Medulla oblongata (tissue), 1 donor: Measurements from ENCODE around the gene OSBP2.
"Not testable (repeated sequence)": the region's sequence is repeated elsewhere in the genome, so short reads cannot be mapped to it uniquely, and the experiment has no call there.

Experiments used
- DNase-seq: peaks from one replicate; pipeline ENCODE4 v3.0.0-alpha.2; 2015; ENCODE audit errors: extremely low spot score

Gene OSBP2

DNA sequence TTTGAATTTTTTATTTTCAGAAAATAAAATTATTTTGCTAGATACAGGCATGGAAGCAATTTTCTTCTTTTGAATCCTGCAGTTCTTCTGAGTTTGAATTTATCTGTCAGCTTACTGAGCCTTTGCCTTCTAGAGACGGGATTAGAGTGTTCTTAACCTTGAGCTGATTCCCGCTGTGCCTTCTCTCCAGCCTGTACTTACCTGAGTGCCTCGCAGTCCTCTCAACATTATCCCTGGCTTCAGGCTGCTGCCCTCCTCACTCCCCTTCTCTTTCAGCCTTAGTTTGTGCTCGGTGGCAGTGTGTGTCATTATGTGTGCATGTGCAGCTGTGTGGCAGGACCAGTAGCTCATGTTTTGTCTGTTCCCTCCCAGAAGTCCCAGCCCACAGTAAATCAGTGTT is 24.3 kb downstream of the OSBP2 start:
- DNase-seq, result no peak

DNA sequence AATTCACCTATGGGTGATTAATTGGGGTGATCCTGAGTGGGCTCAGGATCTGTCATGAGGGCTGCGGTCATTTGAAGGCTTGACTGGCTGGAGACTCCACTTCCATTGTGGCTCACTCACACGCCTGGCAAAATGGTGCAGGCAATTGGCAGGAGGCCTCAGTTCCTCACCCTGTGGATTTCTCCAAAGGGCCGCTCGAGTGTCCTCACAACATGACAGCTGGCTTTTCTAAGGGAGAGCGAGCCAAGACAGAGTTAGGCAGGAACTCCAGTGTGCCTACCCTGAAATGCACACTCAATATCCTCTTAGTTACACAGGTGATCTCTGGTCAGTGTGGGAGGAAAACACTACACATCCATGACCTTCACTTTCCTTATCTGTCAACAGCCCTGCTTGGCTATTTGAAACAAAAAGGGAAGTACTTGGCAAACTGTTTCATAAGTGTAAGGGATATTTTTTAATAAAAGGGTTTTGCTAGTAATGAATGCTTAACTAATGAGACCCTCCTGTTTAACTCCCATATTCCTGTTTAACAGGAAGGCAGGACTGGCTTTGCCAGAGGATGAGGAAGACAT is 25.7 kb downstream of the OSBP2 start:
- no peak for DNase-seq

DNA sequence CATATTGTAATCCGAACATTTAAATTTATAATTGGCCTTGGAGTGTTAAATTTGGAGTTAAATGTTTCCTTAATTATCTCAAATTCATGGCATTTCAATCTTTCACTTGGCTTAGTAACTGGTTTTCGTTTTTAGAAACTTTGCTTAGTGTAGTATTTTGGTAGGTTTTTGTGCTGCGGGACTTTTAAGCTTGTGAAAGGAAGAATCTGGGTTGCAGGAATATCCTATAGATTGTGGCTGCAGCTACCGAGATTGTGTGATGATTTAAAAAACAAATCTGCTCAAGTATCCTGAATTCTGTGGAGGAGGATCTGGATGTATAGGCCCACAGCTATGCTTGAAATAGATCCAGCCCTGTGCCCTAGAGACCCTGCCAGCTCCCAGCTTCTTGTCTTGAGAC is 27.1 kb downstream of the OSBP2 start:
- DNase-seq, result no peak

DNA sequence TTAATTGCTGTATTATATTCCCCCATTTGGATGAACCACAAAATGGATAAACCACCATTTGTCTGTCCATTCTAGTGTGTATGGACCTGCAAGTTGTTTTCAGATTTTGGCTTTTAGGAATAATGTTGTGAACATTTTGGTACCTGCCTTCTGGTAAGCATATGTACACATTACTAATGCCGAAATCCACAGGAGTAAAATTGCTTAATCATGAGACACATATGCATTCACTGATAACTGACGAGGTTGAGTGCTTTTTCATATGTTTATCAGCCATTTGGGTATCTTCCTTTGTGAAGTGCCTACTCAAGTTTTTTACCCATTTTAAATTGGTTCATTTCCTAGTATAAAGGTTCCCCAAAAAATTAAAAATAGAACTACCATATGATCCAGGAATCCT is 34.2 kb downstream of the OSBP2 start:
- DNase-seq, result no peak

DNA sequence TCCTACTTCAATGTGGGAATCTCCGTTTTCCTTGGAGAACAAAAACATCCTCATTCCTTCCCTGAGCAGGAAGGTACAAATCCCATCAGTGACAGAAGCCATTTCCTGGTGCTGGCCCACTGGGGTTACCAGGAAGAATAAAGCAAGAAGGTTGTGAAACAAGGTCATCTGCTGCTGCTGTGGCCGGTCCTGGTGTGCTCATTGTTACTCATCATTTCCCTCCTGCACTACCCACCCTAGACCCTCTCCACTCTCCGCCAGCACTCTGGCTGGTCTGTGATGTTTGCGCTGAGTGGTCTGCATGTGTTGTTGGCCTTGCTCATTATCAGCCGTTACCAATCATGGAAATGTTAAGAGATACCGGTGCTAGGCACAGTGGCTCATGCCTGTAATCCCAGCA is 37.0 kb downstream of the OSBP2 start:
- no peak for DNase-seq

DNA sequence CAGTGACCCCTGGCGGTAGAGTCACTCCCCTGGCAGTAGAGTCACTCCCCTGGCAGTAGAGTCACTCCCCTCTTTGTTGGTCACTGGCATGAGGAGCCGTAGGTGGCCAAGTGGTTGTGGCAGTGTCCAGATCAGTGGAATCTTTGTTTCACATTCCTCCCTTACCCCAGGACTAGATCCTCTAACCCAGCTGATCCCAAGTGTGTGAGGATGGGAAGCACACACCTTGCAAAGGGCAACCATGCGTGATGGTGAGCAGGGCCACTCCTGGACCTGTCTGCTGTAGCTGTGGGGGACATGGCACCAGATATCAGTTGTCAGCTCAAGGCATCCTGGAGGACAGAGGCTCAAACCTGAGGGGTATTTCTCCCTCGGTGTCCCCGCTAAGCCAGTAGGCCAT is 37.8 kb downstream of the OSBP2 start:
- no peak for DNase-seq

DNA sequence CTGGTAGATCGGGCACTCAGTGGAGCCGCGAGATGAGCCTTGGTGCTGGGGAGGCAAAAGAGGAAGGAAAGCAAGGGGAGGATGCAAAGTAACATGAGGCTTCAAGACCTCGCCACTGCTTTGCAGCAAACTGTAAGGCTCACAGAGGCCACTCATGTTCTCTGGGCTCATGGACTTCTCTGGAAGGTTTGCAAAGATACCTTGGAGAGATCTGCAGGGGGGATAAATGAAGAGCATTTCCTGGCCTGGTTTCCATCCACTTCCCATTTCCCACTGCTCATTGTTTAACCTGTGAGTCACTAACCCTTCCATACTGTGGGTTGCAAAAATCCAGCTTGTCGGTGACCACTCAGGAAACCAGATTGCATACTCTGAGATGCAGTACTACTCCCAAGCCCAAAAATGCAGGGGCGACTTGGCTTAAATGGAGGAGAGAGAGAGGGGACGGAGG is 38.5 kb downstream of the OSBP2 start:
- DNase-seq, result no peak

DNA sequence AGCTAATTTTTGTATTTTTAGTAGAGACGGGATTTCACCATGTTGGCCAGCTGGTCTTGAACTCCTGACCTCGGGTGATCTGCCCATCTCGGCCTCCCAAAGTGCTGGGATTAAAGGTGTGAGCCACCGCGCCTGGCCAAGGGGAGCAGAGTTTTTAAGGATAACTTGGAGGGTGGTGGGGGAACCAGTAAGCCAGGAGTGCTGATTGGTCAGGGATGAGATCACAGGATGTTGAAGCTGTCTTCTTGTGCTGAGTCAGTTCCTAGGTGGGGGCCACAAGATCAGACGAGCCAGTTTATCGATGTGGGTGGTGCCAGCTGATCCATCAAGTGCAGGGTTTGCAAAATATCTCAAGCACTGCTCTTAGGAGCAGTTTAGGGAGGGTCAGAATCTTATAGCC is 45.3 kb downstream of the OSBP2 start:
- not testable (repeated sequence) for DNase-seq

DNA sequence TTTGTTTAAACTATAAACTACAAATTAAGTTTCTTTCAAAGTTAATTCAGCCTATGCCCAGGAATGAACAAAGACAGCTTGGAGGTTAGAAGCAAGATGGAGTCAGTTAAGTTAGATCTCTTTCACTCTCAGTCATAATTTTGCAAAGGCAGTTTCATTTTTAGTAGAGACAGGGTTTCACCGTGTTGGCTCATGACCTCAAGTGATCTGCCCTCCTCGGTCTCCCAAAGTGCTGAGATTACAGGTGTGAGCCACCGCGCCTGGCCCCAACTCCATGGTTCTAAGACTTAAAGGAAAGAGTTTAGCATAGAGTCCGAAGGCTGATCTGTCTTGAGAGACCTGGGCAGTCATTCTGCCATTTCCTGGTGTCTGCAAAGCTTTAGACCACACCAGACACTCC is 45.8 kb downstream of the OSBP2 start:
- not testable (repeated sequence) for DNase-seq

DNA sequence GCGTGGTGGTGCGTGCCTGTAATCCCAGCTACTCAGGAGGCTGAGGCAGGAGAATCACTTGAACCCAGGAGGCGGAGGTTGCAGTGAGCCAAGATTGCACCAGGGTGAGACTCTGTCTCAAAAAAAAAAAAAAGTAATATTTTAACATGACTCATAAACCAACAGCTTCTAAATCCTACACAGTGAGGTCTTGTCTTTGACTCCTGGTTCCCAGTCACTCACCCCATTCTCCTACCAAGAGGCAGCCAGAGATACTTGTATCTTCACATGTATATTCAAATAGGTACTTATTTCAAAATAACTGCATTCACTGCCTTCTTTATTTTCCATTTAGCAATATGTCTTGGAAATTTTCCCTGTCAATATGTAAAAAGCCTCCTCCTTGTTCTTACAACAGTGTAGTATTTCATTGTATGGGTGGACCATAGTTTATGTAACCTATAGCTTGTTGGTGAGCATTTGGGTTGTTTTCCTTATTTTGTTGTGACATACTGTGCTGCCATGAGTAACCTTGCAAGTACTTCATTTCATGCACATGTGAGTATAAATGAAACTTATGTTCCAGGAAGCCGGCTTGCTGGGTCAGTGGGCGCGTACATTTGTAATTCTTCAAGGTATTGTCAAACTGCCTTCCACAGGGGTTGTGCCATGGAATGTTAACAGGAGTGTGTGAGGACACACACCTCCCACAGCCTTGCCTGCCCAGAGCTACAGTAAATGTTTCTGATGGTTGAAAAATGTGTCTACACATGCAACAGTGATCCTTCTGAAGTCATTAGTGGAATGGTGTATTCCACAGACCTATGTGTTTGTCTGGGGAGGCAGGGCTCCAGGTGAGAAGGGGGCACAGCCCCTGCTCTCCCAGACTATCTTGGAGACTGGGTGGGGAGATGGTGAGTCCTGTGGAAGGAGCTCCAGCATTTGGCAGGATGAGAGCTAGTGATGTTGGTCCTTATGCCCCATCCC is 47.9 kb downstream of the OSBP2 start:
- no peak for DNase-seq

DNA sequence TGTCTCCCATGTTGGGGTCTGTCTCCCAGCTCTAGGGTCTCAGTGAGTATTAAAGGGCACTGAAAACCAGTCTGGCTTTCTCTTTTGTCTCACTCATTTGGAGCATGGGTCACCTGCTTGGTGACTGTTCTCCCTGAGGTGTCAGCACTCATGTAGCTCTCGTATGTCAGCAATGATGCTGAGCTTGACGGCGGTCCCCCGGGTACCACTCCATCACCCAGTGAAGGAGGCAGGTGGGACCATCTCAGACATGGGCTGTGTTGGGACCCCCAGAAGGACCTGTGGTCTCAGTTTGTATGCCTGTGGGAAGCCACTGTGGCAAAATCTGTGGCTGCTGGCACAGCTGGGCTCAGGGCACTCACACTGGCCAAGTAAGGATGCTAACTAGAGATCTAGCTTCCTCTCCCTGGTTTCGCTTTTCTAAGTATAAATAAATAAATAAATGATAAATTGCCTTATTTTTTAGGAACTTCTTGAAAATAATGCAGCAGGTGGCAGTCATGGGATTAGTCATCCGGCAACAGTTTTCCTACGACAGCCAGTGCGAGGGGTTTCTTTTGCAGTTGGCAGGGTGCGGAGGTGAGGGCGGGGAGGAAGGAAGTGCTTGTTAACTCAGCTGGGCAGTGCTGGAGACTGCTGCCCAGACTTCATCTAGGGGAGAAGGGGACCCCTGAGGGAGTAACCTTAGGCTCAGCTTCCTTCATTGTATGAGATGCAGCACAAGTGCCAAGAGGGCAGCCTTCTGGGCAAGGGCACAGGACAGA is 48.8 kb downstream of the OSBP2 start:
- DNase-seq, result no peak

DNA sequence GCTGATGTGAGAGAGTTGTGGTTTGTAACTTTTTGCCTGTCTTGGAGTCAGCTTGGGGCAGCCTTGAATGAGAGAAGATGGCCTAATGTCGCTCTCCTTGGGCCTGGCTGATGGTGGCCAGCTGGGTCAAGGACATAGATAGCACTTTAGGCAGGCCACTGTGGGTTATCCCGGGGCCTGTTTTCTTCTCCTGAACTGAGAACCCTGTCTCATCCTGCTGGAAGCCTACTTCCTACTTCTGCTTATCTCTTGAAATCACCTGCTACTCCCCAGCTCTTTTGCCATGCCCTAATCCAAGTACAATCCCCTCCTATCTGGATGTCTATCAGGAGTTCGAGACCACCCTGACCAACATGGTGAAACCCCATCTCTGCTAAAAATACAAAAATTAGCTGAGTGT is 49.5 kb downstream of the OSBP2 start:
- no peak for DNase-seq

DNA sequence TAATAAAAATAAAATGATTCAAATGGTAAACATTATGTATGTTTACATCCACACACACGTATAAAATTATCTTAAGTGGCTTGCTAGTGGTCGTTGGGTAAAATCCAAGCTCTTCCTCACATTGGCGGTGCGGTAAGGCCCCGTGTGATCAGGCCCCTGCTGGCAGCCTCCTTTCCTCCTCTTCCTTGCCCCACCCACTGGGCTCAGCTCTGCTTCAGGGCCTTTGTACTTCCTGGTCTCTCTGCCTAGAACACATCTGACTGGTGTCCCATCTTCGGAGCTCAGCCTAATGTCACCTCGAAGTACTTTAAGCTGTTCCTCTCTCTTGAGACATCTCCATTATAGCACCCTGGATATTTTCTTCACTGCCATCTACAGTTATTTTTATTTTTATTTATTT is 52.8 kb downstream of the OSBP2 start:
- DNase-seq, result no peak

DNA sequence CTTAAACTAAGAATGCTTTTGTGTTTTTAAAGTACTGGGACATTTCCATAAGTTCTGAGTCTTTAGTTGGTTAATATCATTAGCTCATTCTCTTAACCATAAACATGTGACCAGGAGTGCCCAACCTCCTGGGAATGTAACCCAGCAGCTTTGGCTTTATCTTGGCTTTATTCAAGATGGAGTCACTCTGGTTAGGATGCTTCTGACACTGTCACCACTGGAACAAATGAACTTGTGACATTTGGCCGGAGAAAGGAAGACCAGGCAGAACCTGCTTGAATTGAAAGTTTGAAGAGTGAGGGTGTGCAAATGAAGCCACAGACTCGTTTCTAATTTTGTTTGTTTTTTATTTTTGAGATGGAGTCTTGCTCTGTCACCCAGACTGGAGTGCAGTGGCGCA is 54.6 kb downstream of the OSBP2 start:
- DNase-seq, result no peak

DNA sequence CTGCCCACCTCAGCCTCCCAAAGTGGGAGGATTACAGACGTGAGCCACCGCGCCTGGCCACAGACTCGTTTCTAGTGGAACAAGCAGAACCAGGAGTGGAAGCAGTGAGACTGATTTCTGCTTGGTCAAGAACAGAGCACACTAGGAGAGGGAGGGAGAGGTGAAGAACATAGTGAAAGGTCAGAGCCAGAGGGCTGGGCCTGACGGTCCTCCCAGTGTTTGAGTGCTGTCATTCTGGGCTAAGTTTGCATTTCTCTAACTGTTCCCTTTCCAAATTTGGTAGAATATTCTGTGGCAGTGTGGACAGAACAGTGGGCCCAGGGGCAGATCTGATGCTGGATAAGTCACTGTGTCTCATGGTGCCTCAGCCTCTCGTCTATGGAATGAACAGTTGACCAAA is 55.2 kb downstream of the OSBP2 start:
- DNase-seq, result no peak

DNA sequence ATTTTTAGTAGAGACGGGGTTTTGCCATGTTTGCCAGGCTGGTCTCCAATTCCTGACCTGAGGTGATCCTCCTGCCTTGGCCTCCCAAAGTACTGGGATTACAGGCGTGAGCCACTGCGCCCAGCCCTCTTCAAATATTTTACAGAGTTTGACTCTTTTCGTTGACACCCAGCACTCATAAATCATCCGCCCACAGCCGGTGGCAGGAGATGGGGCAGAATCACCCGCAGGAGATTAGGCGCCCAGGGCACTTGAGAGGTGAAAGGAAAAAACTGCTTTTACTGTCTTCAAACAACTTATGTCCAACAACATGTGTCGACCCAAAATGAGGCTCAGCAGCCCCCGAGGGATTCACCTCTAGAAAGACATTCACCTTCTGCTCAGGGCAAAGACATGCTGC is 56.9 kb downstream of the OSBP2 start:
- DNase-seq, result no peak

DNA sequence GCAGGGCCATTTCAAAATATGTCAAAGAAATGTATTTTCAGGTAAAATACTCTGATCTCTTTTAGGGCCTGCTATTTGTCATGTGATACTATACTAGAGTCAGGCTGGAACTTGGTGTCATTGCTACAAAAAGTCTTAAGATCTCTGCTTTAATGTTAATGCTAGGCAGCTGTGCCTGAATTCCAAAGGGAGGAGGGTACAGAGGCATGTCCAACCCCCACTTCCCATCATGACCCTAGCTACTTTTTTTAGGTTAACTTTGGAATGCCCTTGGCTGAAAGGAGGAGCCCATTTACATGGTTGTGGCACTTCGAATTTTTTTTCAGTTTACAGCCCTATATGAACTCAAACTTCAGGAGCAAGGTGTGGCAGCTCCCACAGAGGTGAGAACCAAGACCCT is 58.1 kb downstream of the OSBP2 start:
- no peak for DNase-seq

DNA sequence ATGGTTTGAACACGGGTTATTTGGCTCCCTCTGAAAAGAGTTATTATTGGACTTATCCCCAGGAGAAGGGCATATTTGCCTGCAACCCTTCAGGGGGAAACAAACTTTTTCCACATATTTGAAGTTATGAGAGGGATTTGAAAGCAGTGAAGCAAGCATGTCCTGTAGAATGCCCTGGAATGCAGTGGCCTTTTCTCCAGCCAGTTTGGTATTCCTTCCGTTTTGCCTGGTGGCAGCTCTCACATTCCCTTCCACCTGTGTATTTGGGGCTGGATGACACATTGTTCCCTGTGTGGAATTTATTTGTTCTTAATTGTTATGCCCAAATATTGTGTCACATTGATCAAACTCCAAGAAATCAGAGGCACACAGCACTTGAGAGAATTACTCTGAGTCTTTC is 59.0 kb downstream of the OSBP2 start:
- no peak for DNase-seq

DNA sequence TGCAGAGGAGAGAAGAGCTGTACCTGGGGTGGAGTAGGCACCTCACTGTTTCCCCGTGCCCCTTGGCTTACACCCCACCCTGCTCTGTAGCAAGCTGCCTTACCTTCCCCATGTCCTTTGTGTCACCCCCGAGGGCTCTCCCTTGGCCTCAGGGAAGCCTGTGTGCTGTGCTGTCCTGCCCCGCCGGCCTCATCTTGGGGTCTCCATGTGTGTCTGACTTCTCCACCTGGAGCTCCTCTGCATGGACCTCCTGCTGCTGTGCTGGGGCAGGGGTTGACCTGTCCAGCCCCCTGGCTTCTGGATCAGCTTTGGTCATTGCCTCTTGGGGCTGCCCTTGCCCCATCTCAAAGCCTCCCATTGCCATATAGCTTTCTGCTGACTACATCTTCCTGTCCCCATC is 59.8 kb downstream of the OSBP2 start:
- no peak for DNase-seq

DNA sequence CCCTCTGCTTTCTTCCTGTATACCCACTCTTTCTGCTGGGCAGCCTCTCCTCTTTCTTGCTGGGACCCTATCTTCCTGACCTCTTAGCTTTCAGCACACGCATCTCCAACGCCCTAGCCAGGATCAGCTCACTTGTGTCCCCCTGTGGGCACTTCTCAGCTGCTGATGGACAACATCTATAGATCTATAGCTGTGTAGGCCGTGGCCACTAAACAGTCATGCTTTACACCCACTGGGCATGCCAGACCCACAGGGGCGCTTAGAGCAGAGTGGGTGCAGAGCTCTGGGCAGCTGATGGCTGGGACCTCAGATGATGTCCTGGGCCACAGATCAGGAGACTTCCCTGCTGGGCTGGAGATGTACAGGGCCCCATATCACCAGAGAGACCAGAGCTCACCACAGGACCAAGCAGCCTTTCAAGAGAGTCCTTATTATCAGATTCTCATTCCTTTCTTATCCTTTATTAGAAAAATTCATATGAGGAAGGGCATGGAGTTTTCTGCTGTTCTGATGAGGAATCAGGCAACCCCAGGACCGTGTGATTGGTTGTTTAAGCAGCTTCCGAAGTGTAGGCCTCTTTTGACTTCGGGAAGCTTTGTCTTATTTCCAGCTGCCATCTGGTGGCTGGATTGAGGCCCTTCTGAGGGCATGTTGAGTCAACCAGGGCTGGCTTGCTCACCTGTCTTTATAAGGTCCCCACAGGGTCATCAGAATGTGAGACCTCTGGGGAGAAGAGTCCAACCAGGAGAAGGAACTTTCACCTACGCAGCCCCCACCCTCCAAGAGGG is 60.5 kb downstream of the OSBP2 start:
- peak; percentile 81 for DNase-seq

DNA sequence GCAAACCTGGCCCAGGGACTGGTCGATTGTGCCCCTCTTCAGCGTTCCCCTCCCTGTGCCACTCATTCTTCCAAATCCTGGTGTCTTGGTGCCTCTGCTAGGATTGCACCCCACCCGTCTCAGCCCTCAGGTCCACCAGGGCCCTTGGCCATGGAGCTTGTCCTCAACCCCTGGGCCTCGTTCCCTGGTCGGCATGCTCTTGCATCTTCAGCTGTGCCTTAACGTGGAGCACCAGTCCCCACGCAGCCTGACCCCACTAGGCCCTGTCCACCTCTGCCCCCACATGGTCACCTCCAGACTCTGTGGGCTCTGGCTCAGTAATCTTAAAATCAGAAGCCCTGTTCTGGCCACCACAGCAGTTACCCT is 61.1 kb downstream of the OSBP2 start:
- DNase-seq, result no peak
